GM12878 (cell line): ENCODE data around the gene ADGRD2. TPM values are rescaled to one million over a fixed set of nuclear protein-coding genes. Genes with fewer than 3 reads are reported as not detected.

ENCODE experiments used
- ATAC-seq: fragments of 200-7000 bp; cut with Tn5 transposase; 3 replicates; pipeline ENCODE4 v1.9.1; 2020; ENCODE audit warnings: mild to moderate bottlenecking, moderate library complexity
- BruUV-seq: library from RNA; stranded (reverse); fragments of 400-500 nt; replicated peaks from 2 replicates; lab custom pipeline; 2021; lab: Mats Ljungman, UMichigan
- CTCF ChIA-PET: fragments of 300-600 bp; sonication (Branson Sonifier 250); formaldehyde crosslinking; extraction: SDS; loops from one replicate; lab custom pipeline; 2021; ENCODE audit warnings: inconsistent platforms; lab: Yijun Ruan, JAX
- POLR2A ChIA-PET: fragments of 350-600 bp; formaldehyde crosslinking; extraction: SDS; loops from one replicate; lab custom pipeline; 2021; ENCODE audit warnings: inconsistent platforms; lab: Charles Lee
- RAD21 ChIA-PET: fragments of 300-600 bp; sonication (Branson Sonifier 250); formaldehyde crosslinking; loops from one replicate; lab custom pipeline; 2023; ENCODE audit warnings: antibody characterized with exemption; ENCODE audit not compliant: unreplicated experiment; lab: Charles Lee
- SMC1A ChIA-PET: fragments of 300-600 bp; sonication (Branson Sonifier 250); formaldehyde crosslinking; loops from one replicate; lab custom pipeline; 2023; ENCODE audit not compliant: unreplicated experiment, uncharacterized antibody; lab: Charles Lee
- DNase-seq: peaks from one replicate; pipeline ENCODE4 v3.0.0-alpha.2; 2011; ENCODE audit warnings: low read depth, low spot score
- FAIRE-seq: peaks from 3 replicates; lab custom pipeline; 2011; peaks lifted over from hg19 to GRCh38; lab: Jason Lieb, UNC
- H2AFZ ChIP-seq: 2 replicates; pipeline ENCODE4 v1.6.0; 2011; ENCODE audit warnings: low read depth, low read length, control low read depth; ENCODE audit not compliant: control insufficient read depth
- H3K27ac ChIP-seq: 2 replicates; pipeline ENCODE4 v1.5.1; 2011; ENCODE audit warnings: control low read depth; ENCODE audit not compliant: control insufficient read depth, insufficient read depth
- H3K27me3 ChIP-seq, 2 experiments: replicated peaks in 1 of 2; 2 replicates each; pipeline versions ENCODE4 v1.6.0 to v1.6.1; 2011; ENCODE audit warnings: low read length in 1 of 2; ENCODE audit not compliant: control insufficient read depth in 2 of 2, insufficient read depth in 2 of 2
- H3K36me3 ChIP-seq, 2 experiments: 2 replicates each; pipeline ENCODE4 v1.5.1; 2011; ENCODE audit warnings: low read length in 1 of 2; ENCODE audit not compliant: control insufficient read depth in 2 of 2, insufficient read depth in 2 of 2
- H3K4me1 ChIP-seq: 2 replicates; pipeline ENCODE4 v1.6.1; 2011; ENCODE audit warnings: mild to moderate bottlenecking, low read length, moderate library complexity, mixed read lengths; ENCODE audit not compliant: control insufficient read depth, insufficient read depth
- H3K4me2 ChIP-seq: 2 replicates; pipeline ENCODE4 v1.6.0; 2011; ENCODE audit warnings: control low read depth; ENCODE audit not compliant: control insufficient read depth, insufficient read depth
- H3K4me3 ChIP-seq: fragments of 200-600 bp; sonication (generic); 2 replicates; pipeline ENCODE4 v1.5.1; 2016
- H3K79me2 ChIP-seq: 2 replicates; pipeline ENCODE4 v1.6.0; 2011; ENCODE audit warnings: low read length; ENCODE audit not compliant: control insufficient read depth, insufficient read depth
- H3K9ac ChIP-seq: 2 replicates; pipeline ENCODE4 v1.8.0; 2011; ENCODE audit warnings: low read length, control low read depth, mixed read lengths; ENCODE audit not compliant: control insufficient read depth, insufficient read depth
- H3K9me3 ChIP-seq: replicated peaks from 3 replicates; pipeline ENCODE4 v1.5.1; 2011; ENCODE audit warnings: mild to moderate bottlenecking, low read length; ENCODE audit not compliant: control insufficient read depth, insufficient read depth
- H4K20me1 ChIP-seq: 2 replicates; pipeline ENCODE4 v1.6.0; 2011; ENCODE audit not compliant: control insufficient read depth, insufficient read depth
- CHD2 ChIP-seq: IDR thresholded peaks from 2 replicates; pipeline ENCODE4 v1.6.1; 2011; ENCODE audit warnings: low read depth, low read length, improper control_type of control experiment, borderline replicate concordance
- E4F1 ChIP-seq: fragments of 450-650 bp; IDR thresholded peaks from 2 replicates; pipeline ENCODE4 v1.6.1; 2018; ENCODE audit warnings: borderline replicate concordance, mild to moderate bottlenecking; ENCODE audit not compliant: partially characterized antibody
- EGR1 ChIP-seq, 2 experiments: IDR thresholded peaks; 1 replicate in 1 of 2; 2 replicates in 1 of 2; pipeline ENCODE4 v1.6.1; 2011 to 2012; ENCODE audit warnings: low read depth in 2 of 2, low read length in 2 of 2, borderline replicate concordance in 1 of 2, mild to moderate bottlenecking in 1 of 2, moderate library complexity in 1 of 2
- HDGF ChIP-seq: fragments of 450-650 bp; IDR thresholded peaks from 2 replicates; pipeline ENCODE4 v1.6.1; 2016; ENCODE audit warnings: antibody characterized with exemption
- KAT2A ChIP-seq: conservative IDR thresholded peaks from 2 replicates; pipeline ENCODE4 v1.6.1; 2011; ENCODE audit warnings: low read depth, low read length; ENCODE audit not compliant: control insufficient read depth
- MYB ChIP-seq: fragments of 150-350 bp; IDR thresholded peaks from 2 replicates; pipeline ENCODE4 v1.6.1; 2014; ENCODE audit warnings: mild to moderate bottlenecking, low read depth, low read length, borderline replicate concordance
- NFYB ChIP-seq: IDR thresholded peaks from 2 replicates; pipeline ENCODE4 v1.6.1; 2011; ENCODE audit warnings: low read depth, mild to moderate bottlenecking, low read length, improper control_type of control experiment, moderate library complexity; ENCODE audit not compliant: insufficient read depth
- NR2C2 ChIP-seq: IDR thresholded peaks from 2 replicates; pipeline ENCODE4 v1.6.1; 2011; ENCODE audit warnings: borderline replicate concordance, low read depth; ENCODE audit not compliant: control insufficient read depth, insufficient read length
- RB1 ChIP-seq: fragments of 450-650 bp; formaldehyde crosslinking; IDR thresholded peaks from 2 replicates; pipeline ENCODE4 v1.6.1; 2017; ENCODE audit warnings: mild to moderate bottlenecking, borderline replicate concordance
- SMAD5 ChIP-seq: IDR thresholded peaks from 2 replicates; pipeline ENCODE4 v1.6.1; 2016; ENCODE audit warnings: antibody characterized with exemption, low read depth
- SUZ12 ChIP-seq: fragments of 200-600 bp; sonication (generic); IDR thresholded peaks from one replicate; pipeline ENCODE4 v1.6.1; 2018; ENCODE audit warnings: antibody characterized with exemption, mild to moderate bottlenecking; ENCODE audit not compliant: unreplicated experiment
- TCF3 ChIP-seq: IDR thresholded peaks from 2 replicates; pipeline ENCODE4 v1.6.1; 2012; ENCODE audit warnings: low read depth, mild to moderate bottlenecking, low read length, borderline replicate concordance; ENCODE audit not compliant: insufficient read depth
- YBX1 ChIP-seq: fragments of 450-650 bp; IDR thresholded peaks from 2 replicates; pipeline ENCODE4 v1.6.1; 2016; ENCODE audit warnings: antibody characterized with exemption
- WGBS: methylation state at CpG from one replicate; pipeline ENCODE4 v1.1.6; 2016; ENCODE audit warnings: low lambda C conversion rate; ENCODE audit not compliant: insufficient replicate concordance, insufficient coverage; ENCODE audit errors: missing lambda C conversion rate; 5-methylcytosine and 5-hydroxymethylcytosine counted together
- in situ Hi-C: fragments of 300-500 bp; cut with MboI; formaldehyde crosslinking; loops from 9 replicates; pipeline ENCODE4 v1.14.3; 2018; ENCODE audit warnings: mixed read lengths
- intact Hi-C: fragments of 100-400 bp; cut with micrococcal nuclease; formaldehyde crosslinking; loops from one replicate; pipeline ENCODE4 v1.14.2; 2022; ENCODE audit not compliant: unreplicated experiment
- polyA plus RNA-seq, 11 experiments: library from polyadenylated mRNA; depleted of rRNA in 4 of 11; unstranded in 6 of 11; stranded (reverse) in 5 of 11; fragments of >200 nt; fragmentation: Nextera tagmentation in 4 of 11; fragmentation: Illumina TruSeq in 1 of 11; extraction: Ambion mirVana in 4 of 11; extraction: Trizol in 1 of 11; gene quantifications; 1 replicate in 1 of 11; 2 replicates in 10 of 11; pipeline versions ENCODE4 v1.2.1 to v1.2.3, GENCODE V29; 2011 to 2016; ENCODE audit warnings: inconsistent platforms in 2 of 11, missing spikeins in 2 of 11, low read depth in 1 of 11
- total RNA-seq, 4 experiments: library from RNA; depleted of rRNA in 3 of 4; stranded (reverse); fragments of >200 nt in 3 of 4; fragmentation: Illumina TruSeq in 1 of 4; extraction: Trizol in 1 of 4; gene quantifications; 2 replicates each; pipeline versions ENCODE4 v1.2.1 to v1.2.3, GENCODE V29; 2013 to 2021
- TF ChIP-seq, protein P1 (sequence below): fragments of 450-650 bp; formaldehyde crosslinking; IDR thresholded peaks from 2 replicates; pipeline ENCODE4 v1.4.0; 2020; ENCODE audit warnings: mild to moderate bottlenecking, moderate library complexity

Gene ADGRD2
- total and polyA plus RNA-seq, 10 of the 15 experiments (the other 5 are each of a cell fraction or from before 2014, with no cell fraction given): not detected

DNA sequence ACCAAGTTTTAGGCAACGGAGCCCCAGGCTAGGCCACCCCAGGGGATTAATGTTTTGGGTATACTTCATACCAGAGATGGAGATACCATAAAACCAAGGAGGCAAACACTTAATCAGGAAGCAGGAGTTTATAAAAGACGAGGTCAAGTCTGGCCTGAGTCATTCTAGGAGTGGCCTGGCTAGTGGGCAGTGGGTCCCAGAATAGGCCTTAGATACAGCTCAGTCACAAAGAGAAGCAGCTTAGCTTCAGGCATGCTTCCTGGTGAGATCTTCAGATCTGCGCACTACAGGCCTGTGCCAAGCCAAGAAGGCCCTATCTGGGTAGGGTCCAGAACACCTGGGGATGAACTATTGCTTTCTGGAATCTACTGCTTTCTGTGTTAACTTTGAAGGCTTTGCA, 77.5 kb downstream of the ADGRD2 start:
- Histone ChIP-seq H3K27ac (no peak overlapping the region), H3K4me1 (no peaks in the 10 kb centered on the region), H3K9ac (no peak overlapping the region), H3K79me2 (no peaks in the 10 kb centered on the region), H3K36me3 (peaks cover 0 to 3% of the 10 kb centered on the region in 2 experiments; a peak in 2 of 4 replicates), H2AFZ (no peak overlapping the region), H3K4me3 (no peak overlapping the region), H4K20me1 (no peaks in the 10 kb centered on the region), H3K27me3 (no peaks in the 10 kb centered on the region), H3K9me3 (no peaks in the 10 kb centered on the region), H3K4me2 (no peak overlapping the region)
- FAIRE-seq: no peak
- ChIA-PET POLR2A (no interaction called here), RAD21 (interaction anchor here (1.1 kb wide), 1 partner anchor 9 kb away, joined by 4 read pairs; no protein-coding TSS in a partner anchor), SMC1A (no interaction called here), CTCF (interaction anchor here (5.2 kb wide), 1 partner anchor 9 kb away, joined by 40 read pairs; no protein-coding TSS in a partner anchor)
- in situ Hi-C loops: no loop called here
- intact Hi-C loops: no loop called here
- ATAC-seq: no peak
- 62% methylated on average over 3 of the region's 3 CpGs for WGBS
- DNase-seq: no peak
- no TSS peak for BruUV-seq
- TF ChIP-seq NFYB (no peak), EGR1 (IDR thresholded peaks at IDR 0.05; ENCODE audit: borderline replicate concordance in 1 of 2, low read depth in 2 of 2, low read length in 2 of 2) (no peak), TCF3 (no peak), MYB (no peak), HDGF (no peak), CHD2 (no peak), NR2C2 (no peak), SMAD5 (no peak), RB1 (no peak), YBX1 (no peak), E4F1 (no peak), KAT2A (no peak), SUZ12 (no peak)
- TF ChIP-seq, protein P1, sequence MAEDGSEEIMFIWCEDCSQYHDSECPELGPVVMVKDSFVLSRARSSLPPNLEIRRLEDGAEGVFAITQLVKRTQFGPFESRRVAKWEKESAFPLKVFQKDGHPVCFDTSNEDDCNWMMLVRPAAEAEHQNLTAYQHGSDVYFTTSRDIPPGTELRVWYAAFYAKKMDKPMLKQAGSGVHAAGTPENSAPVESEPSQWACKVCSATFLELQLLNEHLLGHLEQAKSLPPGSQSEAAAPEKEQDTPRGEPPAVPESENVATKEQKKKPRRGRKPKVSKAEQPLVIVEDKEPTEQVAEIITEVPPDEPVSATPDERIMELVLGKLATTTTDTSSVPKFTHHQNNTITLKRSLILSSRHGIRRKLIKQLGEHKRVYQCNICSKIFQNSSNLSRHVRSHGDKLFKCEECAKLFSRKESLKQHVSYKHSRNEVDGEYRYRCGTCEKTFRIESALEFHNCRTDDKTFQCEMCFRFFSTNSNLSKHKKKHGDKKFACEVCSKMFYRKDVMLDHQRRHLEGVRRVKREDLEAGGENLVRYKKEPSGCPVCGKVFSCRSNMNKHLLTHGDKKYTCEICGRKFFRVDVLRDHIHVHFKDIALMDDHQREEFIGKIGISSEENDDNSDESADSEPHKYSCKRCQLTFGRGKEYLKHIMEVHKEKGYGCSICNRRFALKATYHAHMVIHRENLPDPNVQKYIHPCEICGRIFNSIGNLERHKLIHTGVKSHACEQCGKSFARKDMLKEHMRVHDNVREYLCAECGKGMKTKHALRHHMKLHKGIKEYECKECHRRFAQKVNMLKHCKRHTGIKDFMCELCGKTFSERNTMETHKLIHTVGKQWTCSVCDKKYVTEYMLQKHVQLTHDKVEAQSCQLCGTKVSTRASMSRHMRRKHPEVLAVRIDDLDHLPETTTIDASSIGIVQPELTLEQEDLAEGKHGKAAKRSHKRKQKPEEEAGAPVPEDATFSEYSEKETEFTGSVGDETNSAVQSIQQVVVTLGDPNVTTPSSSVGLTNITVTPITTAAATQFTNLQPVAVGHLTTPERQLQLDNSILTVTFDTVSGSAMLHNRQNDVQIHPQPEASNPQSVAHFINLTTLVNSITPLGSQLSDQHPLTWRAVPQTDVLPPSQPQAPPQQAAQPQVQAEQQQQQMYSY (CRISPR knock-in tag): no peak
